Measurements from ENCODE around the gene GRK4. TPM values are rescaled to one million over a fixed set of nuclear protein-coding genes. Genes with fewer than 3 reads are reported as not detected.
A peak's percentile ranks its signal among the peaks of the same experiment; 100 is the strongest.

GRK4 gene
- polyA plus RNA-seq, 1 experiment = 3.7 TPM

DNA sequence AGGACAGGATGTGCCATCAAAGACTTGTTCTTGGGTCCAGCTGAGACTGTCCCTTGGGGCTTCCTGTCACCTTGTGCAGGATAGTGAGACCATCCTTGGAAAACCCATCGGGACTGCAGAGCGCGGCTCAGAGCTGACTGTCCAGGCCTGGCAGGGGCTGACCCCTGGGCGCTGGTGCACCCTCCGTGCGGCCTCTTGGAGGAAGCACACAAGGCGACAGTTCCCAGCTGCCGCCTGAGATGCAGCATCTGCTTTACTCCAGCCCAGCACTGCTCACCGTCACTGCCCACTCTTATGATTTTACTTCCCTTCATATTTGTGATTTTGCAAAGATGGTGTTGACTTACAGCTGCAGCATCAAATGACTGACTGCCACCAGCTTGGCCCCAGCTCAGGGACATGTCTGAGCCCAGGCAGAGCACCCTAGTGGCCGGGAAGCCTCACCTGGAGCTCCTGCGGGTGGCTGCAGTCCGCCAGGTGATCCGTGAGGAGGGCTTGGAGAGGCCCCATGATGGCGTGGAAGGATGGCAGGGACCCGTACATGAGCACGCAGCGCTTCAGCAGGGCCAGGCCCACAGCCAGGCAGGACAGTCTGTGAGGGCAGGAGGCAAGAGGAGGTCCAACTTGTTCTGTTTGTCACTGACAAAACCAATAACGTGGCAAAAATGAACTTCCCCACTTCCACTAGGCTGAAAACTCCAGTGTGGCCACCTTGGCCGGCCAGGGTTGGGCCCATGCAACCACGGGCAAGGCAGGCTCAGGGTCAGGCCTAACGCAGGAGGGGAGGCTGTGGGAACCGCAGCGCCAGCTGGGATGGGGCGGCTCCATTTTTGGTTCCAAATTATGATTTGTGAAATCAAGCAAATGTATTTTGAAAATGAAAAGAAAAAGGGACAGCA is 22.0 kb upstream of the GRK4 start:
- POLR2A ChIA-PET = no interaction called here
- Histone ChIP-seq H3K9me3 (ENCODE audit: control insufficient read depth, insufficient read depth, low read length) (peaks cover 8% of the 10 kb centered on the region; the same call in 1 of the 2 replicates), H3K27ac (ENCODE audit: low read depth, low read length) (no peak overlapping the region), H3K27me3 (ENCODE audit: control insufficient read depth, insufficient read depth, low read length) (no peaks in the 10 kb centered on the region), H3K4me3 (ENCODE audit: low read depth, low read length) (no peak overlapping the region)
- TF ChIP-seq, protein P1, sequence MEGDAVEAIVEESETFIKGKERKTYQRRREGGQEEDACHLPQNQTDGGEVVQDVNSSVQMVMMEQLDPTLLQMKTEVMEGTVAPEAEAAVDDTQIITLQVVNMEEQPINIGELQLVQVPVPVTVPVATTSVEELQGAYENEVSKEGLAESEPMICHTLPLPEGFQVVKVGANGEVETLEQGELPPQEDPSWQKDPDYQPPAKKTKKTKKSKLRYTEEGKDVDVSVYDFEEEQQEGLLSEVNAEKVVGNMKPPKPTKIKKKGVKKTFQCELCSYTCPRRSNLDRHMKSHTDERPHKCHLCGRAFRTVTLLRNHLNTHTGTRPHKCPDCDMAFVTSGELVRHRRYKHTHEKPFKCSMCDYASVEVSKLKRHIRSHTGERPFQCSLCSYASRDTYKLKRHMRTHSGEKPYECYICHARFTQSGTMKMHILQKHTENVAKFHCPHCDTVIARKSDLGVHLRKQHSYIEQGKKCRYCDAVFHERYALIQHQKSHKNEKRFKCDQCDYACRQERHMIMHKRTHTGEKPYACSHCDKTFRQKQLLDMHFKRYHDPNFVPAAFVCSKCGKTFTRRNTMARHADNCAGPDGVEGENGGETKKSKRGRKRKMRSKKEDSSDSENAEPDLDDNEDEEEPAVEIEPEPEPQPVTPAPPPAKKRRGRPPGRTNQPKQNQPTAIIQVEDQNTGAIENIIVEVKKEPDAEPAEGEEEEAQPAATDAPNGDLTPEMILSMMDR (IDR thresholded peaks at IDR 0.05; ENCODE audit: low read depth, low read length) = no peak
- CTCF ChIA-PET = interaction anchor here (0.7 kb wide), 1 partner anchor 177 kb away, joined by 3 read pairs; no protein-coding TSS in a partner anchor
- DNase-seq (ENCODE audit: low read depth, low spot score) = no peak

GRCh38 chr4:2942037-2942531 is 21.3 kb upstream of the GRK4 start:
- CTCF ChIA-PET = interaction anchor here (0.7 kb wide), 1 partner anchor 178 kb away, joined by 3 read pairs; no protein-coding TSS in a partner anchor
- H3K9me3 ChIP-seq (ENCODE audit: control insufficient read depth, insufficient read depth, low read length) = peaks cover 8% of the 10 kb centered on the region; the same call in 1 of the 2 replicates

DNA sequence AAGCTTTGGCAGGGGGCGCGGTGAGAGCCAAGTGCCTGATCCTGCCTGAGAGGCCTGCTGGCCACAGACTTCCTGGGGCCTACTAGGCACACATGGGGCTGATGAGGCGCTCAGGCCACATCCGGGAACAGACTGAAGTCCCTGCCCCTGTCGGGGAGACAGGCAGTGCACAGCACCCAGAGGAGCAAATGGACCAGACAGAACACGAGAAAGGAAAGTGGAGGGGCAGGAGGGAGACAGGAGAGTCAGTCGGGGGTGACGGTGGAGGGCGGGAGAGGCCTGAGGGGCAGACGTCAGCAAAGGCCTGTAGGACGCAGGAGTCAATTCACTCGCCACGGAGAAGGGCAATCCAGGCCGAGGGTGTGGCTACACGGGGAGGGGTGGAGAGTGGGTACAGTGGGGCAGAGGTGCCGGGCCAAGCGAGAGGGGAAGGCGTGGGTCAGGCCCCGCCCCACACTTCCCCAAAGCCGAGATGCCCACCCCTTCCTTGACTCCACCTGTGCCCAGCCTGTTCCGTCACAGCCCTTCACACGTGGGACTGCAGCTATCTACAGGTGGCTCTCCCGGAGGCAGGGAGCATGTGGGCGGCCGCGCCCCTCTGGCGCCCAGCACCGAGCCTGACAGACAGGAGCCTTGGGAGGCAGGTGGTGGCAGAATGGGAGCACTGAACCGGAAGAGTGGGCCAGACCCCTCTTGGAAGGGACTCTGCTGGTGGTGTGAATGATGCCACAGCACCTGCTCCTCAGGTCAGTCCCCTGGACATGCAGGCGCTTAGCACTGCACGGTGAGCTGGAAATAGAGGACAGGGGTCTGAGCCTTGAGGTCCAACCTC is 20.6 kb upstream of the GRK4 start:
- Histone ChIP-seq H3K27ac (ENCODE audit: low read depth, low read length) (peak overlapping the region; percentile 21), H3K27me3 (ENCODE audit: control insufficient read depth, insufficient read depth, low read length) (no peaks in the 10 kb centered on the region), H3K4me3 (ENCODE audit: low read depth, low read length) (no peak overlapping the region), H3K9me3 (ENCODE audit: control insufficient read depth, insufficient read depth, low read length) (peaks cover 8% of the 10 kb centered on the region; the same call in 1 of the 2 replicates)
- TF ChIP-seq, protein P1 (IDR thresholded peaks at IDR 0.05; ENCODE audit: low read depth, low read length) = no peak
- ChIA-PET POLR2A (no interaction called here), CTCF (no interaction called here)
- no peak for DNase-seq (ENCODE audit: low read depth, low spot score)

More at GRCh38 chr4:2942037-2942531, 21.3 kb upstream of the GRK4 start:
- DNase-seq (ENCODE audit: low read depth, low spot score) = no peak
- H3K4me3 ChIP-seq (ENCODE audit: low read depth, low read length) = no peak overlapping the region
- POLR2A ChIA-PET = no interaction called here
- TF ChIP-seq, protein P1 (IDR thresholded peaks at IDR 0.05; ENCODE audit: low read depth, low read length) = no peak
- no peaks in the 10 kb centered on the region for H3K27me3 ChIP-seq (ENCODE audit: control insufficient read depth, insufficient read depth, low read length)
- peak overlapping the region; percentile 21 for H3K27ac ChIP-seq (ENCODE audit: low read depth, low read length)

GRCh38 chr4:2943364-2944090 is 19.8 kb upstream of the GRK4 start:
- POLR2A ChIA-PET = no interaction called here
- H3K4me3 ChIP-seq (ENCODE audit: low read depth, low read length) = no peak overlapping the region
- no peaks in the 10 kb centered on the region for H3K27me3 ChIP-seq (ENCODE audit: control insufficient read depth, insufficient read depth, low read length)
- H3K9me3 ChIP-seq (ENCODE audit: control insufficient read depth, insufficient read depth, low read length) = peaks cover 8% of the 10 kb centered on the region; the same call in 1 of the 2 replicates
- CTCF ChIA-PET = no interaction called here
- no peak for DNase-seq (ENCODE audit: low read depth, low spot score)
- H3K27ac ChIP-seq (ENCODE audit: low read depth, low read length) = no peak overlapping the region
- TF ChIP-seq, protein P1 (IDR thresholded peaks at IDR 0.05; ENCODE audit: low read depth, low read length) = no peak

All from AG04450 (cell line).